Fibroblast of lung (primary cell): ENCODE measurements around the gene SMIM26.

ENCODE experiments used
- EZH2 ChIP-seq: IDR thresholded peaks from 2 replicates; pipeline ENCODE4 v1.5.1; 2012; ENCODE audit warnings: low read length, control low read depth, mild to moderate bottlenecking; ENCODE audit errors: missing control alignments
- TF ChIP-seq, protein P1 (sequence below), 2 donors: IDR thresholded peaks in 1 of 2; conservative IDR thresholded peaks in 1 of 2; 1 replicate in 1 of 2; 2 replicates in 1 of 2; pipeline ENCODE4 v1.5.1; 2011 to 2012; ENCODE audit warnings: low read length in 2 of 2, control low read depth in 1 of 2, inconsistent platforms in 1 of 2, low read depth in 1 of 2, mild to moderate bottlenecking in 1 of 2

DNA sequence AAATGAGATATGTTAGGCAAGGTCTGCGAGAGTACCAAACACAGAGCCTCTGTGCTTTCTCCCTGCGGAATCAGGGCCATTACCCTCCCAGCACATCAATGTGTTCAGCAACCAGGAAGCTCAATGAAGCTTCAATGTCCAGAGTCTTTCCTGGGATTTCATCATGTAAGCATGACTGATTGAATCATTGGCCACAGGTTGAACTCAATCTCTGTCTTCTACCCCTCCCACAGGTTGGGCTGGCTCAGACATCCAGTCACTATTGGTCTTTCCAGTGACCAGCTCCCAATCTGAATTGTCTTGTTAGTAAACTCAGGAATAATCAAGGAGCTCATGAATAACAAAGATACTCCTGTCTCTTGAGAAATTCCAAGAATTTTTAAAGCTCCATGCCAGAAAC, 17.9 kb downstream of the SMIM26 start:
- TF ChIP-seq, protein P1, sequence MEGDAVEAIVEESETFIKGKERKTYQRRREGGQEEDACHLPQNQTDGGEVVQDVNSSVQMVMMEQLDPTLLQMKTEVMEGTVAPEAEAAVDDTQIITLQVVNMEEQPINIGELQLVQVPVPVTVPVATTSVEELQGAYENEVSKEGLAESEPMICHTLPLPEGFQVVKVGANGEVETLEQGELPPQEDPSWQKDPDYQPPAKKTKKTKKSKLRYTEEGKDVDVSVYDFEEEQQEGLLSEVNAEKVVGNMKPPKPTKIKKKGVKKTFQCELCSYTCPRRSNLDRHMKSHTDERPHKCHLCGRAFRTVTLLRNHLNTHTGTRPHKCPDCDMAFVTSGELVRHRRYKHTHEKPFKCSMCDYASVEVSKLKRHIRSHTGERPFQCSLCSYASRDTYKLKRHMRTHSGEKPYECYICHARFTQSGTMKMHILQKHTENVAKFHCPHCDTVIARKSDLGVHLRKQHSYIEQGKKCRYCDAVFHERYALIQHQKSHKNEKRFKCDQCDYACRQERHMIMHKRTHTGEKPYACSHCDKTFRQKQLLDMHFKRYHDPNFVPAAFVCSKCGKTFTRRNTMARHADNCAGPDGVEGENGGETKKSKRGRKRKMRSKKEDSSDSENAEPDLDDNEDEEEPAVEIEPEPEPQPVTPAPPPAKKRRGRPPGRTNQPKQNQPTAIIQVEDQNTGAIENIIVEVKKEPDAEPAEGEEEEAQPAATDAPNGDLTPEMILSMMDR (conservative IDR thresholded peaks at IDR 0.05 in 1 of 2, IDR thresholded peaks at IDR 0.05 in 1 of 2; ENCODE audit: low read depth in 1 of 2, low read length in 2 of 2), result no peak
- no peak for TF ChIP-seq EZH2
